H1 (cell line): ENCODE measurements around the gene DENND2C. TPM values are rescaled to one million over a fixed set of nuclear protein-coding genes. Genes with fewer than 3 reads are reported as not detected.

ENCODE experiments used
- CTCF ChIA-PET: fragments of 300-600 bp; sonication (Branson Sonifier 250); formaldehyde crosslinking; loops from one replicate; lab custom pipeline; 2021; ENCODE audit not compliant: partially characterized antibody; lab: Charles Lee
- POLR2A ChIA-PET: fragments of 300-600 bp; sonication (Branson Sonifier 250); formaldehyde crosslinking; loops from one replicate; lab custom pipeline; 2021; ENCODE audit warnings: inconsistent platforms; ENCODE audit not compliant: partially characterized antibody; lab: Charles Lee
- DNase-seq, 2 experiments: peaks; one replicate each; pipeline versions ENCODE4 v3.0.0 to v3.0.0-alpha.2; 2010 to 2022; ENCODE audit warnings: low spot score in 2 of 2, low read depth in 1 of 2, mixed read lengths in 1 of 2
- FAIRE-seq: peaks from 2 replicates; lab custom pipeline; 2011; peaks lifted over from hg19 to GRCh38; lab: Jason Lieb, UNC
- H2AFZ ChIP-seq: 2 replicates; pipeline ENCODE4 v1.8.1; 2012; ENCODE audit warnings: low read length, inconsistent platforms
- H2AK5ac ChIP-seq: 2 replicates; pipeline ENCODE4 v1.6.1; 2013; ENCODE audit warnings: low read depth, low read length
- H2BK120ac ChIP-seq: replicated peaks from 2 replicates; pipeline ENCODE3; 2013; ENCODE audit warnings: low read depth, low read length, inconsistent platforms
- H2BK12ac ChIP-seq: 2 replicates; pipeline ENCODE4 v1.6.1; 2013; ENCODE audit warnings: low read depth, low read length
- H2BK15ac ChIP-seq: 2 replicates; pipeline ENCODE4 v1.6.1; 2013; ENCODE audit warnings: low read length
- H2BK20ac ChIP-seq: 2 replicates; pipeline ENCODE4 v1.6.1; 2013; ENCODE audit warnings: low read length
- H2BK5ac ChIP-seq: 2 replicates; pipeline ENCODE4 v1.6.1; 2013; ENCODE audit warnings: low read depth, low read length
- H3K14ac ChIP-seq: 2 replicates; pipeline ENCODE4 v1.6.1; 2013; ENCODE audit warnings: inconsistent platforms; ENCODE audit not compliant: insufficient read length
- H3K18ac ChIP-seq: 2 replicates; pipeline ENCODE4 v1.6.1; 2013; ENCODE audit warnings: low read length; ENCODE audit errors: extremely low read depth
- H3K23ac ChIP-seq: 2 replicates; pipeline ENCODE4 v1.6.1; 2013; ENCODE audit warnings: inconsistent platforms; ENCODE audit not compliant: insufficient read length
- H3K23me2 ChIP-seq: 2 replicates; pipeline ENCODE4 v1.6.1; 2013; ENCODE audit warnings: low read depth, low read length
- H3K27ac ChIP-seq: 2 replicates; pipeline ENCODE4 v1.6.1; 2011; ENCODE audit warnings: low read depth, low read length, inconsistent platforms
- H3K27me3 ChIP-seq, 4 experiments: replicated peaks in 1 of 4; 1 replicate in 1 of 4; 2 replicates in 3 of 4; pipeline versions ENCODE4 v1.6.1 to v1.8.1; 2011 to 2013; ENCODE audit warnings: low read length in 3 of 4, mild to moderate bottlenecking in 3 of 4, inconsistent platforms in 2 of 4, mixed read lengths in 2 of 4, moderate library complexity in 1 of 4; ENCODE audit not compliant: control insufficient read depth in 3 of 4, insufficient read depth in 3 of 4; ENCODE audit errors: extremely low read depth in 1 of 4
- H3K36me3 ChIP-seq, 4 experiments: 2 replicates each; pipeline versions ENCODE4 v1.6.1 to v1.8.1; 2011 to 2013; ENCODE audit warnings: mild to moderate bottlenecking in 4 of 4, low read length in 3 of 4, moderate library complexity in 2 of 4, control low read depth in 1 of 4, inconsistent platforms in 1 of 4; ENCODE audit not compliant: insufficient read depth in 4 of 4, control insufficient read depth in 2 of 4
- H3K4ac ChIP-seq: replicated peaks from 2 replicates; pipeline ENCODE3; 2013; ENCODE audit warnings: low read length, low read depth, mixed read lengths, inconsistent platforms; ENCODE audit not compliant: insufficient read length
- H3K4me1 ChIP-seq, 4 experiments: replicated peaks in 1 of 4; 1 replicate in 1 of 4; 2 replicates in 3 of 4; pipeline versions ENCODE4 v1.6.1 to v1.8.1; 2011 to 2013; ENCODE audit warnings: low read length in 3 of 4, inconsistent platforms in 2 of 4, mixed read lengths in 1 of 4; ENCODE audit not compliant: insufficient read depth in 4 of 4, control insufficient read depth in 3 of 4
- H3K4me2 ChIP-seq, 2 experiments: 2 replicates each; pipeline versions ENCODE4 v1.6.1 to v1.8.1; 2011 to 2013; ENCODE audit warnings: low read depth in 2 of 2, low read length in 2 of 2, control low read depth in 1 of 2, inconsistent platforms in 1 of 2, mild to moderate bottlenecking in 1 of 2; ENCODE audit not compliant: insufficient read depth in 1 of 2
- H3K4me3 ChIP-seq, 4 experiments: fragments of 200-600, 300-600 bp in 1 of 4; sonication (generic), shearing (Covaris generic), sonication (Bioruptor Twin) in 1 of 4; 2 replicates each; pipeline versions ENCODE4 v1.5.1 to v1.8.1; 2011 to 2016; ENCODE audit warnings: low read length in 4 of 4, low read depth in 3 of 4, control low read depth in 2 of 4, inconsistent platforms in 2 of 4, mild to moderate bottlenecking in 2 of 4, mixed read lengths in 1 of 4, moderate library complexity in 1 of 4; ENCODE audit not compliant: insufficient read depth in 2 of 4; ENCODE audit errors: extremely low read depth in 1 of 4
- H3K56ac ChIP-seq: replicated peaks from 2 replicates; pipeline ENCODE3; 2013; ENCODE audit warnings: low read depth, mild to moderate bottlenecking, mixed read lengths, low read length, inconsistent platforms; ENCODE audit not compliant: insufficient read length
- H3K79me1 ChIP-seq: 2 replicates; pipeline ENCODE4 v1.6.1; 2013; ENCODE audit warnings: low read depth, low read length, control low read depth
- H3K79me2 ChIP-seq, 2 experiments: 2 replicates each; pipeline versions ENCODE4 v1.6.1 to v1.8.1; 2012 to 2013; ENCODE audit warnings: low read length in 2 of 2, mild to moderate bottlenecking in 2 of 2, inconsistent platforms in 1 of 2; ENCODE audit not compliant: insufficient read depth in 2 of 2, control insufficient read depth in 1 of 2
- H3K9ac ChIP-seq, 4 experiments: replicated peaks in 1 of 4; 1 replicate in 1 of 4; 2 replicates in 3 of 4; pipeline versions ENCODE4 v1.6.1 to v1.8.1; 2011 to 2013; ENCODE audit warnings: low read depth in 3 of 4, low read length in 3 of 4, control low read depth in 2 of 4, mild to moderate bottlenecking in 2 of 4, moderate library complexity in 2 of 4, inconsistent platforms in 1 of 4; ENCODE audit errors: extremely low read depth in 1 of 4
- H3K9me3 ChIP-seq, 2 experiments: 2 replicates each; pipeline versions ENCODE4 v1.6.1 to v1.8.1; 2012 to 2013; ENCODE audit warnings: mild to moderate bottlenecking in 2 of 2, moderate library complexity in 2 of 2, control low read depth in 1 of 2, inconsistent platforms in 1 of 2, low read depth in 1 of 2, low read length in 1 of 2, mixed read lengths in 1 of 2; ENCODE audit not compliant: insufficient read depth in 2 of 2
- H4K20me1 ChIP-seq, 2 experiments: replicated peaks in 1 of 2; 2 replicates each; pipeline versions ENCODE3 to v1.8.1; 2011 to 2013; ENCODE audit warnings: inconsistent platforms in 2 of 2, low read length in 2 of 2, mild to moderate bottlenecking in 1 of 2; ENCODE audit not compliant: insufficient read depth in 2 of 2, control insufficient read depth in 1 of 2
- H4K5ac ChIP-seq: 2 replicates; pipeline ENCODE4 v1.6.1; 2013; ENCODE audit warnings: low read length, low read depth, mixed read lengths, inconsistent platforms; ENCODE audit not compliant: insufficient read length
- H4K8ac ChIP-seq: 2 replicates; pipeline ENCODE4 v1.8.0; 2013; ENCODE audit warnings: mild to moderate bottlenecking, moderate library complexity, low read length, inconsistent platforms; ENCODE audit not compliant: insufficient read depth; ENCODE audit errors: extremely low read depth
- H4K91ac ChIP-seq: replicated peaks from 2 replicates; pipeline ENCODE3; 2013; ENCODE audit warnings: low read length, mixed read lengths, inconsistent platforms; ENCODE audit not compliant: insufficient read length
- ATF2 ChIP-seq: IDR thresholded peaks from 2 replicates; pipeline ENCODE4 v1.6.1; 2012; ENCODE audit warnings: low read length, inconsistent platforms
- BACH1 ChIP-seq: IDR thresholded peaks from 2 replicates; pipeline ENCODE4 v1.6.1; 2012; ENCODE audit warnings: low read length, improper control_type of control experiment
- CEBPB ChIP-seq: IDR thresholded peaks from 2 replicates; pipeline ENCODE4 v1.6.1; 2012; ENCODE audit warnings: low read depth, low read length
- CHD2 ChIP-seq: IDR thresholded peaks from 2 replicates; pipeline ENCODE4 v1.6.1; 2012; ENCODE audit warnings: low read length, improper control_type of control experiment
- CTBP2 ChIP-seq: IDR thresholded peaks from 2 replicates; pipeline ENCODE4 v1.7.0; 2011; ENCODE audit warnings: borderline replicate concordance, mild to moderate bottlenecking, moderate library complexity, mixed read lengths, low read length; ENCODE audit not compliant: insufficient read depth, insufficient read length
- JUND ChIP-seq: IDR thresholded peaks from 2 replicates; pipeline ENCODE4 v1.6.1; 2011; ENCODE audit warnings: mild to moderate bottlenecking, improper control_type of control experiment, low read length
- RNF2 ChIP-seq: fragments of 200-900, 300-1000 bp; sonication (generic); IDR thresholded peaks from 2 replicates; pipeline ENCODE4 v1.7.1; 2016; ENCODE audit warnings: borderline replicate concordance, low read depth, mild to moderate bottlenecking, antibody characterized with exemption, low read length; ENCODE audit not compliant: poor library complexity, severe bottlenecking; ENCODE audit errors: missing control alignments
- SP2 ChIP-seq: IDR thresholded peaks from 2 replicates; pipeline ENCODE4 v1.6.1; 2012; ENCODE audit warnings: mild to moderate bottlenecking, low read length, inconsistent platforms
- WGBS, 2 experiments: shearing (Covaris generic) in 1 of 2; methylation state at CpG; one replicate each; pipeline versions ENCODE4 v1.1.6 to v1.1.7; 2013 to 2015; ENCODE audit warnings: low lambda C conversion rate in 2 of 2, mixed read lengths in 2 of 2, inconsistent platforms in 1 of 2, low coverage in 1 of 2, missing lambda C conversion rate in 1 of 2; ENCODE audit not compliant: insufficient replicate concordance in 2 of 2, insufficient coverage in 1 of 2, insufficient read length in 1 of 2; ENCODE audit errors: extremely low coverage in 1 of 2, missing lambda C conversion rate in 1 of 2; 5-methylcytosine and 5-hydroxymethylcytosine counted together
- polyA plus RNA-seq, 7 experiments: library from polyadenylated mRNA; depleted of rRNA in 3 of 7; stranded (reverse) in 5 of 7; unstranded in 2 of 7; fragments of >200 nt in 5 of 7; fragments of 200-250 nt in 2 of 7; gene quantifications; 1 replicate in 5 of 7; 2 replicates in 1 of 7; 4 replicates in 1 of 7; pipeline versions ENCODE4 v1.2.1 to v1.2.3, GENCODE V29; 2011 to 2013; ENCODE audit warnings: missing spikeins in 2 of 7, mixed read lengths in 2 of 7
- total RNA-seq: library from RNA; stranded (reverse); fragmentation: NEBNext Ultra II Directional; extraction: Animal tissue kit (Norgen Biotek cat#: 25700); gene quantifications from 2 replicates; pipeline ENCODE4 v1.2.1, GENCODE V29; 2021

DENND2C gene
- total and polyA plus RNA-seq, 2 of the 8 experiments (the other 6 are each of a cell fraction or from before 2014, with no cell fraction given): 1.8 to 5.5 TPM

GRCh38 chr1:114685851-114686250 is 16.0 kb upstream of the DENND2C start:
- Histone ChIP-seq H3K9ac (no peak overlapping the region), H3K23me2 (no peaks in the 10 kb centered on the region), H3K4me2 (no peak overlapping the region), H2AK5ac (no peak overlapping the region), H3K9me3 (no peaks in the 10 kb centered on the region), H3K4ac (no peak overlapping the region), H4K5ac (no peak overlapping the region), H3K36me3 (no peaks in the 10 kb centered on the region), H2BK20ac (no peak overlapping the region), H4K91ac (no peak overlapping the region), H4K8ac (no peak overlapping the region), H3K79me2 (no peaks in the 10 kb centered on the region), H2BK15ac (no peak overlapping the region), H3K27ac (no peak overlapping the region), H3K18ac (no peak overlapping the region), H3K4me3 (no peak overlapping the region), H2BK120ac (no peak overlapping the region), H2BK5ac (no peak overlapping the region), H3K56ac (no peak overlapping the region), H4K20me1 (no peaks in the 10 kb centered on the region), H3K27me3 (no peaks in the 10 kb centered on the region; a peak in 1 of 7 replicates), H3K79me1 (no peaks in the 10 kb centered on the region), H3K4me1 (no peaks in the 10 kb centered on the region), H2AFZ (no peak overlapping the region), H3K23ac (no peak overlapping the region), H2BK12ac (no peak overlapping the region), H3K14ac (no peak overlapping the region)
- 94% methylated on average over 5 of the region's 5 CpGs; no CpG with 5 or more reads in 1 of the 2 experiments for WGBS, 2 experiments
- ChIA-PET POLR2A (no interaction called here), CTCF (no interaction called here)
- TF ChIP-seq SP2: no peak
- TF ChIP-seq CTBP2: no peak
- no peak for TF ChIP-seq CHD2
- TF ChIP-seq RNF2: no peak
- TF ChIP-seq ATF2: no peak
- TF ChIP-seq CEBPB: no peak
- TF ChIP-seq JUND: no peak
- no peak for TF ChIP-seq BACH1
- DNase-seq (no peak), FAIRE-seq (no peak)
